Measurements from ENCODE around the gene VGLL4. TPM values are rescaled to one million over a fixed set of nuclear protein-coding genes. Genes with fewer than 3 reads are reported as not detected.
A peak's percentile ranks its signal among the peaks of the same experiment; 100 is the strongest.
"Not testable (repeated sequence)": the region's sequence is repeated elsewhere in the genome, so short reads cannot be mapped to it uniquely, and the experiment has no call there.

Gene VGLL4, protein sequence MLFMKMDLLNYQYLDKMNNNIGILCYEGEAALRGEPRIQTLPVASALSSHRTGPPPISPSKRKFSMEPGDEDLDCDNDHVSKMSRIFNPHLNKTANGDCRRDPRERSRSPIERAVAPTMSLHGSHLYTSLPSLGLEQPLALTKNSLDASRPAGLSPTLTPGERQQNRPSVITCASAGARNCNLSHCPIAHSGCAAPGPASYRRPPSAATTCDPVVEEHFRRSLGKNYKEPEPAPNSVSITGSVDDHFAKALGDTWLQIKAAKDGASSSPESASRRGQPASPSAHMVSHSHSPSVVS
- 100 to 1,000 TPM; 101 to 123 (median 118) TPM for polyA plus RNA-seq (ENCODE audit: insufficient read length in 4 of 4)

DNA sequence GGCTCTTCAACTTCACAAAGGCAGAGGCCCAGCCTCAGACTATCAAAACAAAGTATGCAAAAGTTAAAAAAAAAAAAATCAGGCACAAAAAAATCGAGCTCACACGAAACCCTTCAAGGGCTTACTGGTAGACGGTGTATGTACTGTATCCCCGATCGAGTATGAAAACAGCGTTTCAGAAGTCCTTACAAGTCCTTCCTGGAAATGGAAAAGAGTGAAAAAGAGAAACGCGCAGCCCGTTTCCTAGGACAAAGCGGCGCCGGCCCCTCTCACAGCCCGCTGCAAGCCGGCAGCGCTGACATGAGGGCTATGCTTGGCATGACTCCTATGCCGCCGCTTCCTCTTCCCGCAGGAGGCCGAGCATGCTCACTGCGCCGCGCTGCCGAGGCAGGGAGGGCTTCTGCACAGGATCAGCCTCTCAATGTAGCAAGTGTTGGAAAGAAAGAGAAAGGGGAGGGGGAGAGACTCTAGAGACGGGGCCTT is at the start of gene VGLL4:
Gene VGLL4 (minus strand): TSS at position 311 of the 483 bp plus-strand sequence. CDS start 397 bp downstream, outside the sequence.
- peak; percentile 74 to 83 (median 80) for DNase-seq (ENCODE audit: low read depth in 4 of 4, low spot score in 2 of 4)

DNA sequence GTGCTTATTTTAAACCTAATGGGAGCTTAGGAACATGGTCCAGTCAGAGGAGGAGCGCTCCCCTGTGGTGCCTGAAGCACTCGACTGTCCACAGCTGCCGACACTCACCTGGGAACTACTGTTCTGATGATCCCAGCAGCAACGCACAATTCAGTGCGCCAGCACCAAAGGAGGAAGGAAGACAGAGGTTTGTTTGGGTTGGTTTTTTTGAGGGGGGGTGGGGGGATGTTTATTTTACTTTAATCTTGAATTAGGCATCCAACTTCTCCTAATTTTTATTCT is 48.8 kb upstream of the VGLL4 start:
- DNase-seq (ENCODE audit: low read depth in 4 of 4, low spot score in 2 of 4): no peak

DNA sequence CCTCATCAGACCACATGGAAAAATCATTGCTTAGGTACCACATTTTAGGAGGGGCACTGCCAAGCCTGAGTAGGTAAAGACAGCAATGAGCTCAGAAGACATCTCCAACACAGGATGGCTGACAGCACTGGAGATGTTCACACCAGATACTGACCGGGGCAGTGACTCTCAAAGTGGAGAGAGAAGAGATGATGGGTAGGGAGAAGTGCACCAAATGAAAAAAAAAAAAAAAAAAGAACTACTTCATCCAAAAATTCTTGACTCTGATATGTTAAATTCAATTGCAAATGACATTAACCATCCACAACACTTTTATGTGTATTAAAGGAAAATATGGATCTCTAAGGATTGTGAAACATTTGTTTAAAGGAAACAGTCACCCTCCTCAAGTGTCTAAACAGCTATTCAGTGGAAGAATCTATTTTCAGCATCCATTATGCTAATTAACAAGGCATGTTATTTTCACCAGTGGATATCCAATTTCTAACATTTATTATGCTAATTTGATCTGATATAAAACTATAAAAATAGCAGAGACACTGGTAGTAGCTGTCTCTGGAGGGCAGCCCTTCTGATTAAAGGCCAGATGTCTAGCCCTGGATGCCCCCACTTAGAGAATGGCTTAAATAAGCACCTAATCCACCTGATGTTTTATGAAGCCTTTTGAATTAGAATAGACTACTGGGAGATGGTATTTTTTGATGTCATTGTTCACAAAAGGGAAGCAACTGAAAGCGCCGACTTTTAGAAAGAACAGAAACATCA is 48.2 kb upstream of the VGLL4 start:
- DNase-seq (ENCODE audit: low read depth in 4 of 4, low spot score in 2 of 4): no peak

DNA sequence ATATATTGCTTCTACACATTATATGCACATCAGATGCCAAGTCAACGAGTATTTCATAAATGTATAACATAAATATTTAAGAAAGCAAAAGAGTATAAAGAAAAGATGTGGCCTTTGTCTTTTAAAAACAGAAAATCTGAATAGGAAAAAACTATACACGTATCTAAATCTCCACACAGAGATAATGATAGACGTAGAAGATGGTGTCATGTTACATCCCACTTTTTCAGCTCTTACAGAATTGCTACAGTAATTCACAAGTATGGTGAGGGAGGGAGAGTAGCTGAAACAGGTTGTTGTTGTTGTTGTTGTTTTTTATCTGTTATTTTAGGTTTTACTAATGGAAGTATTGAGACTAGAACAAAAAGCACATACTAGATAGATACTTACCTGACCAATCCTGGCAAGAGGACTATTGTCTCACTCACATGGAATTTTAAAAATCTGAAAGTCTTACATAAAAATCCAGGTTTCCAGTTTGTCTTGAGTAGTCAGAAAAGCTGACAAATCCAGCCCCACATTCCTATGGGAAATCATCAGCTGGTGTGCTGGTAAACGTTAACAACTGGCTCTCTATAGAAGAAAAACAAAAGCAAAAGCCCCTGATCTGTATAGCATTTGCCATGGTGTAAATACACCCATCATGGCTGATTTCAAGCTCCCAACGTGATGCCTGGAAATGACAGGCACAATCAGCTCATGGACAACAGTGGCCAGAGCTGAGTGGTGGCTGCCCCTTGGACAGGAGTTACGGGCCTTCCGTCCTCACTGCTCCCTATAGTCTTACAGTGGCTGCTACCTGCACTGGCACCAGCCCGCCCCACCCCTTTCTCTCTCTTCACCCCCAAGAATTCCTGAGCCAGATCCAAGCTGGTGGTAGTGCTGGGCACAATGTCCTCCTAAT is 47.4 kb upstream of the VGLL4 start:
- no peak for DNase-seq (ENCODE audit: low read depth in 4 of 4, low spot score in 2 of 4)

DNA sequence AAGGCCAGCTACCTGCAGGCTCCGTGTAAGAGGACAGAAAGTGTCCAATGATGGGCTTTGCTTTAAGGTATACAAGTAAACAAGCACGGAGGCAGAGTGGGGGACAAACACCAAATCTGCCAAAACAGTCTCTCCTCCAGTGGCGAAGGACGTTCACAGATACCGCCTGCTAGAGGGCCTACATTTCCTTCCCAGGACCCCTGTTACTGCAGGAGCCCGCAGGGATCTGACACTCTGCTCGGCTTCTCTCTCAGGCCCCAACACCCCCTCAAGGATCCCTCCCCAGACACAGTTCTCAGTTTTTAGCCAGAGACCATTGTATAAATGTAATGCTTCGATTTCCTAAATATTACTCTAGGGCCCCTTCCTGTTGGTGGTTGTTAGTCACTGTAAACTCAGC is 46.0 kb upstream of the VGLL4 start:
- DNase-seq (ENCODE audit: low read depth in 4 of 4, low spot score in 2 of 4): no peak

DNA sequence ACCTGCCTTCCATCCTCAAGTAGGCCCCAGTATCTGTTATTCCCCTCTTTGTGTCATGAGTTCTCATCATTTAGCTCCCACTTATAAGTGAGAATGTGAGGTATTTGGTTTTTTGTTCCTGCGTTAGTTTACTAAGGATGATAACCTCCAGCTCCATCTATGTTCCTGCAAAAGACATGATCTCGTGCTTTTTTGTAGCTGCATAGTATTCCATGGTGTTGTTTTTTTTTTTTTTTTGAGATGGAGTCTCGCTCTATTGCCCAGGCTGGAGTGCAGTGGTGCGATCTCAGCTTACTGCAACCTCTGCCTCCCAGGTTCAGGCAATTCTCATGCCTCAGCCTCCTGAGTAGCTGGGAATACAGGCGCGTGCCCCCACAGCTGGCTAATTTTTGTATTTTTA is 41.3 kb upstream of the VGLL4 start:
- DNase-seq (ENCODE audit: low read depth in 4 of 4, low spot score in 2 of 4): not testable (repeated sequence)

DNA sequence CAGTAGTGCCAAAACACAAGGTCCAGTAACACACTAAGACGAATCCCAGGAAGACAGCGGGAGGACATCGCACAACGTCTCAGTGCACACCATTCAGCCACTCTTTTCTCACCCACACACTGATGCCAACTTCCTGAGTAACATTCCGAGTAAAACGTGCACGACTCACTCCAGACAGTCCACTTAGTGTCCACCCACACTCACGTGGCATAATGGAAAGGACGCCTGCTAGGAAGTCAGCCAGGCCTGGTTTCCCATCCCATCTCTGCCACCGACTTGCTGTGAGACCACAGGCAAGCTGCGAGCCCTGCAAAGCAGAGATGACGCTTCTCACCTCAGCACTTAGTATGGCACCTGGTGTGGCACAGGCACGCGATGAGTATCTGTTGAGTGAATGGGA is 36.8 kb upstream of the VGLL4 start:
- DNase-seq (ENCODE audit: low read depth in 4 of 4, low spot score in 2 of 4): no peak

DNA sequence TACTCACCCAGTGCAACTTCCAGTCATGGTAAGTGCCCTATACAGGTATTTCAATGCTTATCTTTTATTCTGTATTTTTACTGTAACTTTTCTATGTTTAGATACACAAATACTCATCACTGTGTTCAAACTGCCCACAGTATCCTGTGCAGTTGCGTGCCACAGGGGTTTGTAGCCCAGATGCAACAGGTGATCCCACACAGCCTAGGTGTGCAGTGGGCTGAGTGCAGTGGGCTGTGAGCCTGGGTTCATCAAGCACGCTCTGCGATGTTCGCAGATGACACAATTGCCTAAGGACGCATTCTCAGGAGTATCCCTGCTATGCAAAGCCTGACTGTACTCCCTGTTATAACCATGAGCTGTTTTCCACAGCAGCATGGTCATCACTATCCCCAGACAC is 36.2 kb upstream of the VGLL4 start:
- no peak for DNase-seq (ENCODE audit: low read depth in 4 of 4, low spot score in 2 of 4)

DNA sequence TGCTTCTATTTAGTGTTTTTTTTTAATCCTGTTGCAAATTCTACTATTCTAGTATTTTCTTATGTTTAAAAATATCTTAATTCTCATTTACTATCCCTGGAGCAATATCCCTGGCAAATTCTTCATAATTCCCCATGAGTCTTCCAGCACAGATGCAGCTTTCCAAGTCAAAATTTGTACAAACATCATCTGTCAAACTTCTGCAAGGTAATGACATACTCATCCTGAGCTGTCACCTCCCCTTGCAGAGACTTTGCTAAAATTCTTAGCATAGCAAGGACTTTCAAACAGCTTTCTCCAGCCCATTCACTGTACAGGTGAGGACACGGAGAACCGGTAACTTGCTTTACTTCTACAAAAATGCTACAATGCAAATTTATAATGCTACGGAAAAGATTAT is 28.6 kb upstream of the VGLL4 start:
- DNase-seq (ENCODE audit: low read depth in 4 of 4, low spot score in 2 of 4): no peak

DNA sequence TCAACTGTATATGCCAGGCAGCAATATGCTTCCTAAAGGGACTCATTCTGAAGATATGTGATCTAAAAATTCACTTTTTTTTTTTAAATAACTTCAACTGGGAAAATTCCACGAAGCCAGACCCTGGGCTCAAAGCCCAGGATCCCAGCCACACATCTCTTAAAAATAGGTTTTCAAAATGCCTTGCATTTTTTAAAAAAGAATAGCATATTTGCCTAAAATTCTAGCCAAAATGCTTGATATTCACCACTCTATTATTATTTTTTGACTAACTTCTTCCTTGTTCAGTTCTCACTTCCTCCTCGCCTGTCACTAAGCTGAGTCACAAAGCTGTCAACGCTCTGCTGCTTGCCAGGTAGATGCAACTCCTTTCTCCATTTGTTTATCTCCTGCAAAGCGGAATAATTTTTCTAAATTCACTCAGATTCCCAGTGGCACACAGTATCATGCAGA is 28.0 kb upstream of the VGLL4 start:
- DNase-seq (ENCODE audit: low read depth in 4 of 4, low spot score in 2 of 4): no peak

DNA sequence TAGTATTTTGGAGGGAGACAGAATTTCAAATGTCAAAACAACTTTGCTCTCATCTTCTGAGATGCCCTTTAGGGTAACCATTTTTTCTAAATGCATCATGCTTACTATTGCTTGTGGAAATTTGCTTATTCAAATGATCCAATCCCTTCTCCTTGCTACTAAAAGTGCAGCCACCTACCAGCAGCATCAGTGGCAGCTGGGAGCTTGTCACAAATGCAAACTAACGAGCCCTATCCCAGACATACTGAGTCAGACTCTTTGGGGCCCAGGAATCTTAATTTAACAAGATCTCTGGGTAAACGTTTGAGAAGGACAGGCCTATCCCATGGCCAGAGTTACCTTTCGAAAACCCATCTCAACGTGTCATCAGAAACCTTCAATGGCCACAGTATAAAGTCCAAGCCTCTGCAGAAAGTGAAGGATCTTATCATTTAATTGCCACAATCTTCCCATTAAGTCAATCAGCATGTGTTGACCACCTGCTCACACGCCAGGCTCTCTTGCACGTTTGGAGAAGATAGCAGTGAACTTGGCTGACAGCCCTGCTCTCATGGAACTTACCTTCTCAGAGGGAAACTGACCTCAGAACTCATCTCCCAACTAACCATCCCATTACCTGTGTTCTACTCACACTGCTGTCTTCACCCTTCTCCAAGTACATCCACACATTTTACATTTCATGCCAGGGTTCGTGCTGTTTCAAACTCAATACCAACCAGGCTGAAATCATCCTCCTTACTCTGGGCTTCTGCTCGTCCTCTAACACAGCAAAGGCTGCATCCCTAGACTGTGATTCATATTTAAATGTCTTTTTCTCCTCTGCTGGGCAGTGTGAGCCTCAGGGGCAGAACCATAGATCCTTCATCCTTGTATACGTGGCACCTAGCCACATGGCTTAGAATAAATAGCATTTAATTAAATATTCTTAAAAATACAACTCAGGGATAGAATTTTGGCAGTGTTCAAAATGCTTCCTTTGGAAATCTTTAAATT is 24.8 kb upstream of the VGLL4 start:
- no peak for DNase-seq (ENCODE audit: low read depth in 4 of 4, low spot score in 2 of 4)

DNA sequence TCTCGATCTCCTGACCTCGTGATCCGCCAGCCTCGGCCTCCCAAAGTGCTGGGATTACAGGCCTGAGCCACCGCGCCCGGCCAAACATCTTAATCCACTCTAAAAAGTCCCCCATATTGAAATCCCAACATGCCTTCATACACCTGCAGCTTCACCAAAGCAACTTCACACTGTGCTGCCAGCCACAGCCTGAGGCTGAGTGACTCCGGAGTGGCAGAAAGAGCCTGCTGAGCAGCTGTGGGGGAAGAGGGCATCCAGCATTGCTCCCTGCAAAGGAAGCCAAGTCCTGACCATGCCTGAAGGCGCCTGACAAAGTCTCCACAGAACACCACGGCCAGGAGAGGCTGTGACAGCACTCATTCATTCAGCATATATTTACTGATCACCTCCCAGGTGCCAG is 21.6 kb upstream of the VGLL4 start:
- no peak for DNase-seq (ENCODE audit: low read depth in 4 of 4, low spot score in 2 of 4)

DNA sequence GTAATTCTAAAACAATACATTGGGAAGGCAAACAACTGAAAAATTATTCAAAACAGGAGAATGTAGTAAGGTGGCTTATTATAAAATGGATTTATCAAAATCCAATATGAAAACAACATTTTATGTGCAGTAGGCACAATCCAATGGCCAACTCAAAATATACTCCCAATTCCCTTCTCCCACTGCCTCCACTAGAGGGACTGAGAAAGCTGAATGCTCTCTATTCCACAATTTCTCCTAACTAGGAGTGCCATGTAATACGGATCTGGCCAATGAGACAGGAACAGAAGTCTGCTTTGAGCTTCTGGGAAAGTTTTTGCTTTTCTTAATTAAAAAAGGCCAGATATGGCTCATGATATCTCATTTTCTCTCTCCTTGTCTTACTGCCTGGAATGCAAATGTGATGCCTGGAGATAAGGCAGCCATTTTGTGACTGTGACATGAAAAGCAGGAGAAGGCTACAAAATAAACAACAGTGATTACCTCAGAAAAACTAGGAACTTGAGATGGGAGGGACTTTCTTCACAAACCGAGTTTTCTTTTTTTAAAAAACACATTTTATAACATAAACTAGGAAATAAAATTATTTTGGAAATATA is 18.8 kb upstream of the VGLL4 start:
- no peak for DNase-seq (ENCODE audit: low read depth in 4 of 4, low spot score in 2 of 4)

DNA sequence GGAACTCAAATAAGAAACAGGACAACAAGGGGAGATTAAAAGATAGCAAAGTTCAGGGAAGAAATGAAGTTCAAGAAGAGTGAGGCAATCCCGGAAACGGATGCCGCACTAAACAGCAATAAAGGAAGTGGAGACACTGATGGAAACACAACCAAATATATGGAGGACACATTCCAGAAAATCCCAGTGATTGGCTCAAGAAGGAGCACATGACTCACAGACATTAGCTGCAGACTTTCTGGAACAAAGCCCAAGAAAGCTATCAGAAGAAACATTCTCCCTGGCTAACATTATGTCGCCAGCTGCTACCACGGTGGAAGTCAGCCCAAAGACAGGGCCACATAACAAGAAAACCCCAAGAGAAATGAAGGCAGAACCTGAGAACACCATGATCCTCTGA is 18.1 kb upstream of the VGLL4 start:
- no peak for DNase-seq (ENCODE audit: low read depth in 4 of 4, low spot score in 2 of 4)

DNA sequence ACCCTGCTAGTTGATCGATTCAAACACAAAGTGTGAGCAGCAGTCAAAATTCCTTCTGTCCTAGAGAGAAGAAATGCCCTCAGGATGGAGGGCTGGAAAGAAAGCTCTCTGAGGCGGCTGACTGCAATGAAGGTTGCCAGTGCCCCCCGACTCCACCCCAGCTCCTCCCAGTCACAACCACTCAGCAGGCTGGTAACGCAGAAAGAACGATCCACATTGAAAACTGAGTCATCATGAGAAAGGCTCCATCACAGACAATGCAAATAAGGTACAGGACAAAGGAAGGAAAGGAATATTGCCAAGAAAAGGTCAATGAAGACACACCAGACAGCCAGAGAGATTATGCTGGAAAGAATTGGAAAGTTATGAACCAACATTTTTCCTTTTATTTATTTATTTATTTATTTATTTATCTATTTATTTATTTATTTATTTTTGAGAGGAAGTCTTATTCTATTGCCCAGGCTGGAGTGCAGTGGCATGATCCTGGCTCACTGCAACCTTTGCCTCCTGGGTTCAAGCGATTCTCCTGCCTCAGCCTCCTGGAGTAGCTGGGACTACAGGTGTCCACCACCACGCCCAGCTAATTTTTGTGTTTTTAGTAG is 17.4 kb upstream of the VGLL4 start:
- no peak for DNase-seq (ENCODE audit: low read depth in 4 of 4, low spot score in 2 of 4)

DNA sequence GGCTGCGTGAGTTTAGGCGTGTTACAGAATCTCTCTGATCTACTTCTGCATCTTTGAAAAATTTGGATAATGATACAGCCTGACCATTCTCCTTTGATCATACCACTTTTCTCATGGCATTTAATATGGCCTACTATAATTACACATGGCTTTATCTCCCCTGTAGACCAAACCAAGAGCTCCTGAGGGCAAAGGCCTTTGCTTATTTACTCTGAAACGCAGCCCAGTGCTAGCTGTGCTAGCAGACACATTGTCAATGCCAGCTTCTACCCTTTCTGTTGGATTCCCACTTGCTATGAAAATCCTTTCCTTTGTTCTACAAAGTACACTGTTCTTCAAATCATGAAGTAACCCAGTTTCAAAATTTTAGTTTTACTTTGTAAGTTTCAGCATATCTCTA is 16.5 kb upstream of the VGLL4 start:
- DNase-seq (ENCODE audit: low read depth in 4 of 4, low spot score in 2 of 4): no peak

DNA sequence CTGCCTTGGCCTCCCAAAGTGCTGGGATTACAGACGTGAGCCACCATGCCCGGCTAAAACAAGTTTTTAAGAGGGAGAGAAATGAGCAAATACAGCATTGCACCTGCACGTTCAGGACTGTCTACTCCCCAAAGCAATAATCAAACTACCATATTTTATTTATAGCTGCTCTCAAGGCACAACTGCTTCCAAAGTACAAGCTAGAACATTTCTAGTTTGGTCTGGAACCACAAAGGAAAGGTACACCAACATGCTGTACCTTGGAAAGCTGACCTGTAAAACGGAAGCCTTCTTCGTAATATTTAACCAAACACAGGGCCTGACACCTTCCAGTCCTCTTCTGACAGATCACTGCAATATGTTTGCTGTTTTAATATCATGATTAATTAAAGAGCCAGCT is 14.5 kb upstream of the VGLL4 start:
- DNase-seq (ENCODE audit: low read depth in 4 of 4, low spot score in 2 of 4): no peak

DNA sequence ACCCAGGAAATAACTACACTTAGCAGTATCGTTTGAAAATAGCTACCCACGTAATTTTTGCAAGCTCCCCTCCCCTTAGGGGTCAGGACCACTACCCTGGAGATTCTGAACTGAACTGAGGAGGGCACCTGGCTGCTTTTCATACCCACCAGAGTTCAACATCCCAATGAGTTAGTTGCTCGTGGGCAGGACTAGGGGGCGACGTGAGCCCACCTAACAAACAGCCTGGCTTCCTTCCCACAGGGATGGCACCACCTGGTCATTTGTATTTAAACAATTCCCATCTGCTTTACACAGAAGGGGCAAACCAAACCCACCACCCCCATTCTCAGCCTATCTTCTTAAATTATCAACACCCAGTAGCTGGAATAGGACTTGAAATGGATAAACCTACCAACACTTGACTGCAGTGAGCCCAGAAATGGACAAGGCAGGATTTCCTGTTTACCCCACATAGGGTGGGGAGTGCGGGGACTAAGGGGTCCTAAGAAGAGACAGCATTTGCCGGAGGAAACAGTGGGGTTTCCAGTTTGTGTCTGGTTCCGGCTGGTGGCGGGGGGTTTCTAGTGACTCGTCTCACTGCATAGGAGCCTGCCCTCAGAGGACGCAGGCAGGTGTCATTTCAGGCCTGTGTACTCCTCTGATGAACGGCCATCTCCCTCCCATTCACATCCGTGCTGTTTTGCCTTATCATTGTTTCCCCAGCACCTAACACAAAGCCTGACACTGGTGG is 11.6 kb upstream of the VGLL4 start:
- DNase-seq (ENCODE audit: low read depth in 4 of 4, low spot score in 2 of 4): no peak

Data from left renal cortex interstitium (tissue), 4 donors.